CD4-positive, alpha-beta T cell treated with Interleukin-21 for 1 hour (primary cell): Measurements from ENCODE around the gene ITPKC.
"Not testable (repeated sequence)": the region's sequence is repeated elsewhere in the genome, so short reads cannot be mapped to it uniquely, and the experiment has no call there.

Experiments
- DNase-seq: peaks from one replicate; pipeline ENCODE4 v3.0.0-alpha.2; 2020

The ITPKC gene

DNA sequence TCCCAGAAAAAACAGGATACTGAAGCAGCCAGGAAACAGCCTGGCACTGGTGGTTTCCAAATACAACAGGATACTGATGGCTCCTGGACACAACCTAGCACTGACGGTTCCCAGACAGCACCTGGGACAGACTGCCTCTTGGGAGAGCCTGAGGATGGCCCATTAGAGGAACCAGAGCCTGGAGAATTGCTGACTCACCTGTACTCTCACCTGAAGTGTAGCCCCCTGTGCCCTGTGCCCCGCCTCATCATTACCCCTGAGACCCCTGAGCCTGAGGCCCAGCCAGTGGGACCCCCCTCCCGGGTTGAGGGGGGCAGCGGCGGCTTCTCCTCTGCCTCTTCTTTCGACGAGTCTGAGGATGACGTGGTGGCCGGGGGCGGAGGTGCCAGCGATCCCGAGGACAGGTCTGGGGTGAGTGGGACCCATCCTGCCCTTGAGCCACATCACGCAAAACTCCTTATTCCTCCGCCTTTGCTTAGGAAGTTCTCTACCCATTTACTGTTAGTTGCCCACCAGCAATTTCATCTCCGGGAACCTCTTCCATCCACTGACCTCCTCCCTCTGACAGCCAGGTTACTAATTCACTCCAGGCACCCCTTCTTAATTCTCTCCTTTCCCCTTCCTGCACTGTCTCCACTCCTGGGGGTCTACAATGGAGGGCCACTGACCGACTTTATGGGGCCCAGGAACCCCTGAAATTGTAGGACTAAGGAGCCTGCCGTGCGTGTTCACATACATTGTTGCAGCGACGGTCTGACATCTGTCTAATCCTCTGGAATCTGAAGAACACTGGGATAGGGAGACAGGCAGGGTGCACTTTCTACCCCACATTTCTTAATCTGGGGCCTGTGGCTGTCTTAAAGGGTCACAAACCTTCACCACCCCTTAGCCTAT lies 1.2 kb downstream of the ITPKC start:
- no peak for DNase-seq

DNA sequence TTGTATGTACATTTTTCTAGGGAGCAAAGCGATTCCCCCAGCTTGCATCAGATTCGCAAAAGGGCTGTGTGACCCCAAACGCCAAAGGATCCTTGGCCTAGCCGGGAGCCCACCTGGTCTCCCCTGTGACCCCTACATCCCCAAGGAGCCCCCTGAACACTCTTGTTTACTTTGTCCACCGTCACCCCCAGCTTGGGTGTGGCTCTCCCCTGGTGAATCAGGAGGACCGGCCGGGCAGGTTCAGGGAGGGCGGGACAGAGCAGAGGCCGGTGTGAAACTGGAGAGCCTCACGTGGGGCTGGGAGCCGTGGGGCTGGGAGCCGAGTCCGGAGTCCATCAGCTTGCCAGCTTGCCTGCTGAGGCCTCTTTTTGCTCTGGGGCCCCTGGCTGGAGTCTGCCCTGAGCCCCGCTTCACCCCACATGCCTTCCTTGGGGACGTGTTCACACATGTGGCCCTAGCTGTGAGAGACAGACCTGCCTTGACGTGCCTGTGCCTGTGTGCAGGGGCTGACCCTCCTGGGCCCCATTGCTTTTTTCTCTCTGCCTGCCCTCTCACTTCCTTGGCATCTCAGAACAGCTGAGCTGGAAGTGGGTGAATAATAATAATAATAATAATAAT lies 2.0 kb downstream of the ITPKC start:
- DNase-seq: no peak

DNA sequence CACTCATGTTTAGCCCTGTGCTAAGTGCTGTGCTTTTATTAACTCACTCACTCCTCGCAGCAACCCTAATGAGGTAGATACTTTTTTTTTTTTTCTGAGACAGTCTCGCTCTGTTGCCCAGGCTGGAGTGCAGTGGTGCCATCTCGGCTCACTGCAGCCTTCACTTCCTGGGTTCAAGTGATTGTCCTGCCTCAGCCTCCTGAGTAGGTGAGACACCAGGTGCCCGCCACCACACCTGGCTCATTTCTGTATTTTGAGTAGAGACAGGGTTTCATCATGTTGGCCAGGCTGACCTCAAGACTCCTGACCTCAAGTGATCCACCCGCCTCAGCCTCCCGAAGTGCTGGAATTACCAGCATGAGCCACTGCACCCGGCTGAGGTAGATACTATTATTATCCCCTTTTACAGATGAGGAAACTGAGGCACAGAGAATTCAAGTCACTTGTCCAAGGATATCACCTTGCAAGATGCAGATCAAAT lies 2.5 kb downstream of the ITPKC start:
- DNase-seq: no peak

DNA sequence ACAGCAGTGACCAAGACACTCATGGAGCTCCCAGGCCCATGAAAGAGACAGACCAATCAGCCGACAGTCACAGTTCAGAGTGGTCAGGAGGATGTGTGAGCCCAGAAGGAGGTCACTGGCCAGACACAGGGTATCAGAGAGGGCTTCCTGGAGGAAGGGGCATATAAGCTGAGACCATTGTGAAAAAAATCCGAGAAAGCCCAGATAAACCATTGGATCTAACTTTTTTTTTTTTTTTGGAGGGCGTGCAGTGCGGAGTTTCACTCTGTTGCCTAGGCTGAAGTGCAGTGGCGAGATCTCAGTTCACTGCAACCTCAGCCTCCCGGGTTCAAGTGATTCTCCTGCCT lies 4.2 kb downstream of the ITPKC start:
- no peak for DNase-seq

DNA sequence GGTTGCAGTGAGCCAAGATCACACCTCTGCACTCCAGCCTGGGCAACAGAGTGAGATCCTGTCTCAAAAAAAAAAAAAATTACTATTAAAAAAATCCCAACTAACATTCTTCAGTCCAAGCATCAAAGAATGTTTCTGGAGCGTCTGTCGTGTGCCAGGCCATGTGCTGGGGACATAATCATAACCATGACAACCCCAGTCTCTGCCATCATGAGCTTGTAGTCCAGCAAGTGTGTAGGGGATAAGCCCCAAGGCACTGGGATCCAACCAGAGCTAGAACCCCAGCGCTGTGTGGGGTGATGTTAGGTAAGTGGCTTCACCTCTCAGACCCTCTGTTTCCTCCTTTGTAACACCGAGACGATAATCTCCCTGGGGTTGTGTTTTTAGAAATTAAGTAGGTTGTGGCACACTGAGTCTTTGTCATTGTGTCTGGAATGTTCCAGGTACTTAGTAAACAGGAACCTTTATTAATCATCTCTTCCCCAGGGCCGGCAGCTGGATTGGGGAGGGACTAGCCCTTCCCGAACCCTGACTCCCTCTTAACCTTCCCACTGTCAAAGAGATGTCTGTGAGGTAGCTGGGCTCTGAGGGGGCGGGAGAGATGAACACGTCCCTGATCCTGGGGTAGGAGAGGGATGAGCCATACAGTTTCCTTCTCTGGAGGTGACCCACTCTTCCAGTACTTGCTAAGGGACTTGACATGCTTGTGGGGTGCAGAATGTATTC lies 5.2 kb downstream of the ITPKC start:
- no peak for DNase-seq

DNA sequence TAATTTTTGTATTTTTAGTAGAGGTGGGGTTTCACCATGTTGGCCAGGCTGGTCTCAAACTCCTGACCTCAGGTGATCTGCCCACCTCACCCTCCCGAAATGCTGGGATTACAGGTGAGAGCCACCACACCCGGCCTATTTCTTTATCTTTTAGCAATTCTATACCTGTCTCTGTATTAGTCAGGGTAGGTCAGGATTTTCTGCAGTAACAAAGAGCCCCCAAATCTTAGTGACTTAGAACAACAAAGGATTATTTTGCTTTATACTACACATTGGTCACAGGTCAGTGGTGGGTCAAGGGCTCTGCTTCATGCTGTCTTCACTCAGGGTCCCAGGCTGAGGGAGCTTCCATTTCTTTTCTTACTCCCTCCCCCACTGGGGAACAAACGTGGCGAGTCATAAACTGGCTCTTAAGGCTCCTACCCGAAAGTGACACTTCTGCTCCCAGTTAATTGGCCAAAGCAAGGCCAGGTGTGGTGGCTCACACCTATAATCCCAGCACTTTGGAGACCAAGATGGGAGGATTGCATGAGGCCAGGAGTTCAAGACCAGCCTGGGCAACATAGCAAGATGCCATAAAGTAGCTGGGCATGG lies 6.8 kb downstream of the ITPKC start:
- no peak for DNase-seq

DNA sequence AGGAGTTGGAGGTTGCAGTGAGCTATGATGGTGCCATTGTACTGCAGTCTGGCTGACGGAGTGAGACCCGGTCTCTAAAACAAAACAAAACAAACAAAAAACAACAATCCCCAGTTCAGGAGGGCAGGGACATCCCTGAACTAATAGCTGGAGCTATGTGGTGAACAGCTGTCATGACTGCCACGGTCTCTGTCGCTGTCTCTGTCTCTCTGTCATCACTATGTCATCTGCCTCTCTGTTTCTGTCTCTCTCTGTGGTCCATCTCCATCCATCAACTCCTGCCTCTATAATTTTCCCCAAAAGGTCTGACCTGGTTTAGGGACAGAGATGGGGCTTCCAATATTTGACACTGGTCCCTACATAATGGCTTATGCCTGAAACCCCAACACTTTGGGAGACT lies 7.4 kb downstream of the ITPKC start:
- no peak for DNase-seq

DNA sequence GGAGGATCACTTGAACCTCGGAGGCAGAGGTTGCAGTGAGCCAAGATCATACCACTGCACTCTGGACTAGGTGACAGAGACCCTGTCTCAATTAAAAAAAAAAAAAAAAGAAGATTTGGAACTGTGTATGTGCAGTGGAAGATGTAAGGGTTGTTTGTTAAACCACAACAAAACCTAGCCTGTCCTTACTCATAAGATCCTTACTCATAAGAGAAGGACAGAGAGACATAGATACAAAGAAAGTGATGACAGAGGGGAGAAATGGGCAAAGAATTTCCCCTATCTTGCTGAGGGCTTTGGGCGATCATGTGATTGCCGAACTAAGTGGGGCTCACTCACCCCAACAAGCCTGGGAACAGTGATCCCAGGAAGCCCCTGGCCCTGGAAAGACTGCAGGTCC lies 7.9 kb downstream of the ITPKC start:
- DNase-seq: no peak

DNA sequence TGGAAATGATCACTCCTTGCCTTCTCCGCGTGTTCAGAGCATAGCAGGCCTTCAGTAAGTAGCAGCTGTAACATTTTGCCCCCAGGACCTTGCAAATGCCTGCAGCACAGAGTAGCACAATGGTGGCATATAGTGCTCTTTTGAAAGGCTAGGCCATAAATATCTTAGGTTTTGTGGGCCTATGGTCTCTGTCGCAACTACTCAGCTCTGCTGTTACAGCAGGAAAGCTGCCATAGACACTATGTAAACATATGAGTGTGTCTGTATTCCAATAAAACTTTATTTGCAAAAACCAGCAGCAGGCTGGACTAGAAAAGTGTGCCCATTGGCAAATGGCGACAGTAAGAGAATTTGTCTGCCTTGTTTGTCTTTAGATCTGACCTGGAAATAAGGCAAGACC lies 9.4 kb downstream of the ITPKC start:
- DNase-seq: no peak

DNA sequence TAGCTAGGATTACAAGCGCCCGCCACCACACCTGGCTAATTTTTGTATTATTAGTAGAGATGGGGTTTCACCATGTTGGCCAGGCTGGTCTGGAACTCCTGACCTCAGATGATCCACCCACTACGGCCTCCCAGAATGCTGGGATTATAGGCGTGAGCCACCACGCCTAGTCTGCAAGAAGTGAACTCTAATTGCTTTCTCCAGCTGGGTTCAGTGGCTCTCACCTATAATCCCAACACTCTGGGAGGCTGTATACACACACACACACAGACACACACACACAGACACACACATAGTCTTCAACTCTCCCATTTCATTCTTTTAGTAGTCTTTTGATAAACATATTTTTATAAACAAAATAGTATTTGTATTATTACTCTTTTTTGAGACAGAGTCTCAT lies 13.2 kb downstream of the ITPKC start:
- not testable (repeated sequence) for DNase-seq

DNA sequence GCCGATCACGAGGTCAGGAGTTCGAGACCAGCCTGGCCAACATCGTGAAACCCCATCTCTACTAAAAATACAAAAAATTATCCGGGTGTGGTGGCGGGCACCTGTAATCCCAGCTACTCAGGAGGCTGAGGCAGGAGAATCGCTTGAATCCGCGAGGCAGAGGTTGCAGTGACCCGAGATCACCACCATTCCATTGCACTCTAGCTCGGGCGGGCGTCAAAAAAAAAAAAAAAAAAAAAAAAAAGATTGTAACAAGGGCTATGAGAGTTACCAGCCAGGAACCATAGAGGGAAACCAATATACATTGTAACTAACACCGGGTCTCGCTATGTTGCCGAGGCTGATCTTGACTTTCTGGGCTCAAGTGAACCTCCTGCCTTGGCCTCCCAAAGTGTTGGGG lies 15.4 kb downstream of the ITPKC start:
- DNase-seq: not testable (repeated sequence)

DNA sequence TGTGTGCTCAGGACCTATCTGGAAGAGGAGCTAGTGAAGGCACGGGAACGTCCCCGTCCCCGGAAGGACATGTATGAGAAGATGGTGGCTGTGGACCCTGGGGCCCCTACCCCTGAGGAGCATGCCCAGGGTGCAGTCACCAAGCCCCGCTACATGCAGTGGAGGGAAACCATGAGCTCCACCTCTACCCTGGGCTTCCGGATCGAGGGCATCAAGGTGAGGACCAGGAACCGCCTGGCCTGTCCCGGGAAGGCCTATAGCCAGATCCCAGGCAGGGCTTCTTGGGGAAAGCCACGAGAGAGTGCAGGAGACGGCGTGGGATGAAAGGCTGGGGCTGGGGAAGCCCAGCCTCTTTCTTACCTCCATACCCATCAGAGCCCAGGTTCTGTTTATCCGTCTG lies 16.2 kb downstream of the ITPKC start:
- DNase-seq: no peak

DNA sequence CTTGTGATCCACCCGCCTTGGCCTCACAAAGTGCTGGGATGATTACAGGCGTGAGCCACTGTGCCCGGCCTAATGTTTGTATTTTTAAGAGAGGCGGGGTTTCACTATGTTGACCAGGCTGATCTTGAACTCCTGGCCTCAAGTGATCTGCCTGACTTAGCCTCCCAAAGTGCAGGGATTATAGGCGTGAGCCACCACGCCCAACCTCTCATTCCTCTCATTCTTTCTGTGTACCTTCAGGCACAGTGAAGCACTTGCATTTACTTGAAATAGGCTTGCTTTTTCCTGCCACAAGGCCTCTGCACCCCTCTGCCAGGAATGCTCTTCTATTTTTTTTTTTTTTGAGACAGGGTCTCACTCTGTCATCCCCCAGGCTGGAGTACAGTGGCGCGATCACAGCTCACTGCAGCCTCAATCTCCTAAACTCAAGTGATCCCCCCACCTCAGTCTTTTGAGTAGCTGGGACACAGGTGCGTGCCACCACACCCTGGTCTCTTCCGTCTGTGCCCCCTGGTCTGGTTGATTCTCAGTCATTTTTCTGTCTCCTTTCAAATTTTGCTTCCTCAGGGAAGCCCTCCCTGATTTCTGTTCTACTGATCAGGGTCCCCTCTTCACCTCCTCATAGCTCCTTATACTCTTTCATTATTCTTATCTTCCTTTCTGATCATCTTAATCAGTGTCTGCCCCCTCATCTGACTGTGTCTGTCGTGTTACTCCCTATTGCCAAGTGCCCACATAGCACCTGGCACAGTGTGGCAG lies 18.3 kb downstream of the ITPKC start:
- no peak for DNase-seq

DNA sequence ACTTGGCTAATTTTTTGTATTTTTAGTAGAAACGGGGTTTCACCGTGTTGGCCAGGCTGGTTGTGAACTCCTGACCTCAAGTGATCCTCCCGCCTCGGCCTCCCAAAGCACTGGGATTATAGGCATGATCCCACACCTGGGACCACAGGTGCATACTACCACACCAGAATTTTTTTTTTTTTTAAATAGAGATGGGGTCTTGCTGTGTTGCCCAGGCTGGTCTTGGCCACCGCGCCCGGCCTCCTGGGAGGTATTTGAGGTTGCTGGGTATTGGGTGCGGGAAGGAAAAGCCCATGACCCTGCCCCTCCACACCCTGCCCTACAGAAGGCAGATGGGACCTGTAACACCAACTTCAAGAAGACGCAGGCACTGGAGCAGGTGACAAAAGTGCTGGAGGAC lies 19.7 kb downstream of the ITPKC start:
- no peak for DNase-seq

DNA sequence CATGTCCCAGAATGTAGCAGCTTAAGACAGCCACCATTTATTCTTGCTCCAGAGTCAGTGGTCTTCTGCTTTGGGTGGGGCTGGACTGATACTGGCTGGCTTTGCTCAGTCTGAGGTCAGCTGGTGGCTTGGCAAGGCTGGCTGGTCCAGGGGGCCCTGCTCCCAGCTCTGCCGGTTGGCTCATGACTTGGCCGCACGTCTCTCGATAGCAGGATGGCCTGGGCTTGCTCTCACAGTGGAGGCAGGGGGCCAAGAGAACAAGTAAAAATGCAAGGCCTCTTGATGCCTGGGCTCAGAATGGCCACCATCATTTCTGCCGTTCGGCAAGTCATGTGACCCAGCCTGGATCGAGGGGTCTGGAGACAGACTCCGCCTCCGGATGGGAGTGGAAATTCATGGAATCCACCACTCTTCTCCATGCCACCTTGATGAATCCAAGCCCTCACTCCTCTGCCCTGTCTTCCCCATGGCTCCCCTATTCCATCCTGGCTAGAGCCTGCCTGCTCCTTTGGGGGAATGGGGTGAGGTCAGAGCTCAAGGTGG lies 20.3 kb downstream of the ITPKC start:
- DNase-seq: no peak

DNA sequence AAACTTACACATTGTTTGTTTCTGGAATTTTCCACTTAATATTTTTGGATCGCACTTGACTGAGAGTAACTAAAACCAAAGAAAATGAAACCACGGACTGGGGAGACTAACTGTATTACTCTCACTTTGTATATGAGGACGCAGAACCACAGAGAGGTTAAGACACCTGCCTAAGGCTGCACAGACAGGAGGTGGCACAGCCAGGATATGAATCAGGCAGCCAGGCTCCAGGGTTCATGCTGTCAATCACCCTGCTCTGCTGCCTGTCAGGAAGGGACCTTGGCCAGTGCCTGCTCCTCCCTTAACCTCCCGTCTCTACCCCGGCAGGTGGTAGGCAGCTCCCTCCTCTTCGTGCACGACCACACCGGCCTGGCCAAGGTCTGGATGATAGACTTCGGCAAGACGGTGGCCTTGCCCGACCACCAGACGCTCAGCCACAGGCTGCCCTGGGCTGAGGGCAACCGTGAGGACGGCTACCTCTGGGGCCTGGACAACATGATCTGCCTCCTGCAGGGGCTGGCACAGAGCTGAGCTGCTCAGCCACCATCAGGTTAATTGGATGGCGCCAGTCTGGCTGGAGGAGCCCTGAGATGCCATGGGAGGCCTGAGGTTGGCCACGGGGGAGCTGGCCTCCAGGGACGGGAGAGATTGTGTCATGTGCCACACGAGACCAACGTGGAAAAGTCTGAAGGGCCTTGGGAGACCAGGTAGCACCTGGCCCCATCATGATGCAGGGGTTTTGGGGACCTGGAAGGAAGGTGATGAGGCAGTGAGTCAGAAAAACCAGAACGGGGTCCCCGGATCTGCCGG lies 22.3 kb downstream of the ITPKC start:
- no peak for DNase-seq

DNA sequence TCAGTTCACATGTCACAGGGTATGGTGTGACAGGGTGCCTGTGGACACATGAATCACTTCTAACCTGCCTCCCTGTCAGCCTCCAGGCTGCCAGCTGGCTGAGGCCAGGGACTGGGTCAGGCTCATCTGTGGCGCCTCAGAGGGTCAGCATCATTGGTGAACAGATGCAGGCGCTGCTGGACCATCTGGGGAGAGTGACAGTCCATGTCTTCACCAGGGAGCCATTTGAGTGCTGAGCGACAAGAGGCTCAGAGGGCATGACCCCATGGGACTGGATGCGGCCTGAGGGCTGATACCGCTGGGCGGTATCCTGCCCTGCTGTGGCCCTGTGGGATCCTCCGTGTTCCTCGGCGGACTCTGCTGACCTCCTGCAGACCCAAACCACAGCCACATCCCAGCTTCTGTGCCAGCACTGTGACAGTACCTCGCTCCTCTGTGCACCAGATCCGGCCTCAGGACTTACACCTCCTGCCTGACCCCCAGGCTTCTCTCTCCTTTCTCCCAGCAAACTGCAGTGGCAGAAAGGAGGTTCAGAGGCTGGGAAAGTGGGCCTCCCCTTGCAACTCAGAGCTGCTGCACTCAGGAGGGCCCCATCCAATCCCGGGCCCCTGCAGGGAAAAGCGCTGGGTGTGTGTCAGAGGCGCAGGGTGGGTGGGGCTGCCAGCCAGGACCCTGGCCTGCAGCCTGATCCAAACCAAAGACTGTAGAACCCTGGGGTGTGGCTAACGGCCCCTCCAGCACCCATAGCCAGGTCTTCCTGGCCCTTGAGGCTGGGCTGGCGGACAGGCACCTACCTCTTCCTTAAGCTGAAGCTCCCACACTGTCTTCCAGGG lies 23.2 kb downstream of the ITPKC start:
- DNase-seq: no peak

DNA sequence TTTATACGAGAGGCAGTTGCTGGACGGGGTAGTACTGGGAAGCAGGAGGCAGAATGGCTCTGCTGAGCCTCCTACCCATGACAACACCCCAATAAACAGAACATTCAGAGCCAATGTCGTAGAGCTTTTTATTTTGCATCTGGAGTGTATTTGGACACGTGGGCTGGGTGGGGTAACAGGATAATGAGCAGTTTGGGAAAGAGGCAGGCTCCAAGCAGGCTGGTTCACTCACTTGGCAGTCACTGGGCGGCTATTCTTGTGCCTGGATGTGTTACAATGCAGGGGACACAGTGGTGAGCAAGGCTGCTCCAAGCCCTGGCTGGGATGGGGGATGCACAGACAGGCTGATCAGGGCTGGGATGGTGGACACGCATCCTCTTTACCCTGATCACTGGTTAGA lies 23.8 kb downstream of the ITPKC start:
- no peak for DNase-seq

DNA sequence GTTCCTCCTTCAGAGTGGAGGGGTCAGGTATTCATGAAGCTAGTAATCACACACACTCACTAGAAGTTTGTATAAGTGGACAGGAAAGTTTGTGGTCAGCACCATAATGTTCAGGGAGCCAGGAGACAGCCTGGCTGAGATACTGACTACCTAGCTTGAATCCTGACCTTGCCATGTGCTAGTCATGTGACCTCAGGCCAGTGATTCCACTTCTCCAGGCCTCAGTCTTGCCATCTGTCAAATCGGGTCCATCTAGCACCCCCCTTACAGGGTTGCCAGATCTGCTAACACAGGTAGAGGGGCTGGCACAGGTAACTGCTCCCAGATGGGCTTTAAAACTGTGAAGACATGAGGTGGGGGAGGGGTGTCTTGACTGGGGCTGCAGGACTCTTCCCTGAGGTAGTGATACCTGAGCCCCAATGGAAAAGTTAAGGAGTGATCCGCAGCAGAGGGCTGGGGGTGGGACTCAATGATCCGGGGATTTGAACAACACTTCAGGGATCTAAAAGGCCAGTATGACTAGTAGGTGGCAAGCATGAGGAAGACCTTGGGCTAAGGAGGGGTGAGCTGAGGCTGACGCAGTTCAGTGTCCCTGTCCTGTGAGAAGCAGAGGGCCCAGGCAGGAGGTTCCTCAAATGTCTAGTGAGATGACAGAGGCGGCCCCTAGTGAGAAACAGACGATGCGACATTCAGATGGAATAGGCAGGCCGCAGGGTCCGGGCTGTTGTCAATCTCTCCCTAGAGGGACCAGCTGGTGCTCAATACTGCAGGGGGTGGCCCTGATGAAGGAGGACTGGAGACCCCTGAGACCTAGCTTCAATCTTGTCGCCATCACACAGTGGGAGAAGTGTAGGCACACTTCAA lies 24.8 kb downstream of the ITPKC start:
- no peak for DNase-seq

DNA sequence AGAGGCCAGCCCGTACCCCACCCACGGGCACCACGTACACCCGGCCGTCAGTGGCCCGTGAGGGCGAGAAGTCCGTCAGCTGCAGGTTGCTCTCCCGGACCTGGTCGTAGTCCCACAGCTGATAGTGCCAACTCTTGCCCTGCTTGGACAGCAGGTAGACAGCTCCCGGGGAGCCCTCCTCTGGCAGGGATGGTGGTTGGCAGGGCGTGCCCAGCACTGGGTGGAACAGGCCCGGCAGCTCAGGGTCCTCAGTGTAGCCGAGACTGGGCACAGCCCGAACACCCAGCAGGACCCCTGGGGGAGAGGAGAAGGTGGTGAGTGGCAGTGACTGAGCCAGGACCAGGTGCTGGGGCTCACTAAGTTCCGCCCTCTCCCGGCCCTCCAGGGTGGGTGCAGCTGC lies 25.6 kb downstream of the ITPKC start:
- no peak for DNase-seq
